HG02973 (cell line): ENCODE measurements around the gene ITK.

Source experiments
- ATAC-seq: cut with Tn5 transposase; IDR thresholded peaks from one replicate; pipeline ENCODE4 v1.9.1; 2021; ENCODE audit warnings: moderate library complexity; ENCODE audit not compliant: unreplicated experiment

ITK gene

GRCh38 chr5:157278319-157279037, 97.8 kb downstream of the ITK start:
- no peak for ATAC-seq

DNA sequence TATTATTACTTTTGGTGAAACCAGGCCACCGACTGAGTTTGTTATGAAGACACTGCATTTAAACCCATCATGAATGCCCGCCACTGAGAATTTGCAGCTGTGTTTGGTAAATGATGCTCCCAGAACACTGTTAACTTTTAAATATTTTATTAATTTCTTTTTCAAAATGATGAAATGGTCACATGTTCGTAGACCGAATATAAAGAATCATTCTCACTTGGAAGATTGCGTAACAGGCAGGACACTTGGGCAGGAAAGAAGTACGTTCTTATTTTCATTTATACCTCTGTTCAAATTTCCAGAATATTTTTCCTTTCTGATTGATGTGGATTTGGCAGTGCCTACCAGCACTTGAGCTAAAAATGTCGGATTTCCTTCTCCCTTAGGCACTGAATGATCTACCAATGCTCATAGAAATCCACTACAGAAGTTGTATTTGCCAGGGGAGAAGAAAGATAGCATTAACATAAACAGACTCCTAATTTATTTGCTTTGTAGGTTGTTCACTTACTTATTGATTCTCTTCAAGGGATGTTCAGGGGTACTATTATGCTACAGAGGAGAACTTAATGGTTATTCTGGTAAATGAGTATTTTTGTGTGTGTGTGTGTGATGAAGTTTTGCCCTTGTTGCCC, 99.1 kb downstream of the ITK start:
- ATAC-seq = no peak

GRCh38 chr5:157280927-157281326, 100.3 kb downstream of the ITK start:
- no peak for ATAC-seq

DNA sequence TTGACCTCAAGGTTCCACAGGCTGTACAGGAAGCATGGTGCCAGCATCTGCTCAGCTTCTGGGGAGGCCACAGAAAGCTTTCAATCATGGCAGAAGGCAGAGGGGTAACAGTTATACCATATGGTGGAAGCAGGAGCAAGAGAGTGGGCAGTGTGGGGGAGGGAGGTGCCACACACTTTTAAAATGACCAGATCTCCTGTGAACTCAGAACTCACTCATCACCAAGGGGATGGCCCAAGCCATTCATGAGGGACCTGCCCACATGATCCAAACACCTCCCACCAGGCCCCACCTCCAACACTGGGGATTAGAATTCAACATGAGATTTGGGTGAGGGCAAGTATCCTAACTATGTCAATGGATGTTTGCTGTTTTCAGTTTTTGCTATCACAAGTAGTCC, 101.5 kb downstream of the ITK start:
- no peak for ATAC-seq

DNA sequence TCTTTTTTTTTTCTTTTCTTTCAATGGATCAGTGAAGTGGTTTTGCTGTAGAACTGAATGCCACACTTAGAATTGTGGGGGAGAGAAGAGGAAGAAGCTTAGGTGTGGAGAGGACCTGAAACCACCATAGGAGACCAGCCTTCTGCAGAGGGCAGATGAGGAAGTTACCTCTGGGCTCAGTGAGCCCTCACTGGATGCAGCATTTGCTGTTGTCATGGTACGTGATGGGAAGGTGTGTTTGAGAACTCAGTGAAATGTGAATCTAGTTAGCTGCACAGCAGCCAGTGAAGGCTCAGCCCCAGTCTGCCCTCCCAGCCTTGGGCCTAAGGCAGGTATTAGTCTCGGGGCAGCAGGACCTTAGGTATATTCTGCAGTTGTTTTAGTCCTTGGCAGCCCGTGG, 102.8 kb downstream of the ITK start:
- ATAC-seq = peak; percentile 97

DNA sequence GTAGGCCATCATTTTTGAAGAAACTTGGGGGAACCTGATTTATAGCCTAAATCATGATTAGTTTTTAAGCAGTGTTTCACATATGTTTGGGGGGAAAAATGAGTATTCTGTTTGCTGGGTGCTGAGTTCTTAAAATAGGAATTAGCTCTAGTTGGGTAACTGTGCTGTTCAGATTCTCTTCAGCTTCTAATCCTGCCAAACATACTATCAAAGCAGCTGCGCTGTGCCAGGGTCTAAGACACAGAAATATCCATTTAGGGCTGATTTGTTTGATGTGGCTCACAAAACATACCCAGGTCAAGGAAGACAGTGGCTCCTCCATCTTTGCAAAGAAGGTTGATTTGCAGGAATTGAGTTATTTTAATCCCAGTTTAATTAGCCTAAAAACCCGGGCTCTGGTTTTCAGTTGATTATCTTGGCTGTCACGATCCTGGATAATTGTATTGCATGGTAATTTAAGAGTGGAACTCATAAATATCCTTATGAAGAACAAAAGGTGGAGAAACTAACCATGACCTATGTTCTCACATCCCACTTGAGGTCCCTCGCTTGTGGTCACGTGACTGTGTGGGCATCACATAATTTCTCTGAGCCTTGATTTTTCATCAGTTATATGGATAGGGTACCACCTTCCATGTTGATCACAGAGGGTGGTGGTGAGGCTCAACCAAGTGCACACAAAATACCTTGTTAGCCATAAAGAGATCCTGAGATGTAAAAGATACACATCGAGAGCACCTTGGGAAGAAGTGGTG, 104.0 kb downstream of the ITK start:
- no peak for ATAC-seq

- ATAC-seq = no peak
Measured at GRCh38 chr5:157285310-157286035, 104.8 kb downstream of the ITK start.

GRCh38 chr5:157286761-157287211, 106.1 kb downstream of the ITK start:
- no peak for ATAC-seq

- no peak for ATAC-seq
Measured at GRCh38 chr5:157288405-157289163, 107.9 kb downstream of the ITK start.

DNA sequence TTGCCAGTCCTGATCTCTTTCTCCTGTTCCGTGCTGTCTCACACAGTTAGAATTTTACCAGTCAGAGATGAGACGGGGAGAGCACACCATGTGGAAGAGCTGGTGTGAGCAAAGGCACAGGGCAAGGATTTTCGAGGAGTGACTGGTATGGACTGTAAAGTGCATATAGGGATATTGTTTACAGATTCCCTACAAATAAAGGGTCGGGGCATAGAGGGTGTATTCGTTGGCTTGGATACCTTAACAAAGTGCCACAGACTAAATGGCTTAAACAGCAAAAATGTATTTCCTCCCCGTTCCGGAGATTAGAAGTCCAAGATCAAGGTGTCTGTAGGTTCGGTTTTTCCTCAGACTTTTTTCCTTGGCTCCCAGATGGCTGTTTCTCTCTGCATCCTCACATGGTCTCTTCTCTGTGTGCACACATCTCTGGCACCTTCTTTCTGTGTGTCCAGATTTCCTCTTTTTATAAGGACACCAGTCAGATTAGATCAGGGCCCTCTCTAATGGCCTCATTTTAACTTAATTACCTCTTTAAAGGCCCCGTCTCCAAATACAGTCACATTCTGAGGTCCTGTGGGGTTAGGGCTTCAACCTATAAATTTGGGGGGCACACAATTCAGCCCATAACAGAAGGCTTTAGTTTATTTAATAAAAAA, 108.7 kb downstream of the ITK start:
- ATAC-seq = no peak

- no peak for ATAC-seq
Measured at GRCh38 chr5:157290156-157290980, 109.7 kb downstream of the ITK start.

DNA sequence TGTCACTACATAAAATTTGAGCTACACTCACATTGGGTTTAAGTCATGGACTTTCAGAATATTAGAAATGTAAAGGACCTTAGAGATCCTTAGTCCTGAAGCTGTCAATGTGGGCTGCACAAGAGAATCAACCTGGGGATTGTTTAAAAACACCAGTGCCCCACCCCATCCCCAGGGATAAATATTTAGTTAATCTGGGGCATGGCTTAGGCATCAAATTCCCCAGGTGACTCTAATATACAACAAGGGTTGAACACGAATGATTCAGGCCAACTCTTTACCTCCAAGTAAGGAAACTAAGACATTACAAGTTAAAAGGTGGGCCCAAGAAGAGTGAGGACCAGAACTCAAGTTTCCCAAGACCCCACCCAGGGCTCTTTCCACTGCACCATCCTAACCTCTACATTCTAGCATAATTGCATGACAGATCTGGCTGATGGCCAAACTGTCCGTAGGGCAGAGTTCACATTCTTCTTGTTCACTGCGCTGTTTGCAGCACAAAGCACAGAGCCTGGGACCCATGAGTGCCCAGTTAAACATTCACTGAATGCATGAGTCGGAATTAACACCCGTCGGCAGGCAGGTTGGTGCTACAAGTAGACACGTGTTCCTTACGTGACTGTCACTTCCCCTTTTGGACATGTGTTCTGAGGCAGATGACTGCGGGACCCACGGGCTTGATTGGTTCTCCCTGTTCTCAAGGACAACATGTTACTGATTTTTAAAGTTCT, 110.5 kb downstream of the ITK start:
- ATAC-seq = peak; percentile 85

GRCh38 chr5:157292599-157292998, 112.0 kb downstream of the ITK start:
- ATAC-seq = no peak

DNA sequence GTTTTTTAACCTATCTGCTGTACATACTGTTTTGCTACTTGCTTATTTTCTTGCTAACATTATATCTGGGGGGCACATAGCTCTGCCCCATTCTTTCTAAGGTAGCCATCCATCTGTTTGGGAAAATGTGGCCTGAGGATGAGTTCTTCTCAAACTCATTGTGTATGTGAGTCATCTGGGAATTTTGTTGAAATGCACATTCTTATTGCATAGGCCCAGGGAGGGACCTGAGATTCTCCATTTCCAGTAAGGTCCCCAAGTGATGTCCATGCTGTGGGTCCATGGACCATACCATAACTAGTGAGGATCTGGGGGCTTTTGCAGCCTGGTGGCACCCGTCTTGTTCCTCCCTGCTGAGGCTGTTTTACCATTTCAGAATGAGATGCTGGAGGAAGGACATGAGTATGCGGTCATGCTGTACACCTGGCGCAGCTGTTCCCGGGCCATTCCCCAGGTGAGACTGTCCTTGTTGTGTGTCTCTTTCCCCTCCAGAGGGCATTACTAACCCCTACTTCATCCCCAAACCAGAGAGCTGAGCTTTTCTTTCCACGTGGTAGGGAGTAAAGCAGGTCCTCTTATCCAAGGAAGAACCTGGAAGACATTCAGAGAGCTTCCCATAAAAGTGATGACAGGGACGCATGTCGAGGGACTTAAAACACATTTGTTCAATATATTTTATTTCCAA, 113.9 kb downstream of the ITK start:
- no peak for ATAC-seq

DNA sequence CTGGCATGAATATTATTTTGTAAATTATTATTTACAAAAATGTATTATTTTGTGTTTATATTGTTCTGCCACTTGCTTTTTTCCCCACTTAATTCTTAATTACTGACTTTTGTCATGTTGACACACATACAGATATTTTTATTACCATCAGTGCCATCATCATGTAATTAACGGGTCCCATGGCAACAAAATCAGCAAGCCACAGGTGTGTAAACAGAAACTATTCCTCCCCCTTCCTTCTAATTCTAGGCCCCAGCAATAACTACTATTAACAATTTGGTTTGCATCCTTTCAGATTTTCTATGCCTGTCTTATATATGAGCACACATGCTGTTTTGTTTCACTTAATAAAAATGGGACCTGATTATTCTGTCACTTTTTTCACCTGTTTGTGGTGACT, 114.6 kb downstream of the ITK start:
- no peak for ATAC-seq

- no peak for ATAC-seq
Measured at GRCh38 chr5:157300564-157300963, 119.9 kb downstream of the ITK start.

DNA sequence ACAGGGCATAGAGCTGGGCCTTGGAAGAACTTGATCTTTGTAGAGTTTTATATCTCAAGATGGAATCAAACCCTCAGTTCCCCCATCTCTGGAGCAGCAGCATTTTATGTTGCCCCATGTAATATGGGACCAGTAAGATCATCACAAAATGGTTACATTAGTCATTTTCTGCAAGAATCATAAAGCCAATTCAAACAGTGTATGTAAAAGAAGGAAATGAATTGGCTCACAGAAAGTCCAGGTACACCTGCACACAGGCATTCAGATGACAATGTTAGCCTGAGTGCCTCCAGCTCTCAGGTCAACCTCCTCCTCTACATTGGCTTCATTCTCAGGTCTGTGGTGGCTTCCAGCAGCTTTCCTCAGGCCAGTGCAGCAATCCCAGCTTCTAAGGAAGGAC, 120.4 kb downstream of the ITK start:
- no peak for ATAC-seq

DNA sequence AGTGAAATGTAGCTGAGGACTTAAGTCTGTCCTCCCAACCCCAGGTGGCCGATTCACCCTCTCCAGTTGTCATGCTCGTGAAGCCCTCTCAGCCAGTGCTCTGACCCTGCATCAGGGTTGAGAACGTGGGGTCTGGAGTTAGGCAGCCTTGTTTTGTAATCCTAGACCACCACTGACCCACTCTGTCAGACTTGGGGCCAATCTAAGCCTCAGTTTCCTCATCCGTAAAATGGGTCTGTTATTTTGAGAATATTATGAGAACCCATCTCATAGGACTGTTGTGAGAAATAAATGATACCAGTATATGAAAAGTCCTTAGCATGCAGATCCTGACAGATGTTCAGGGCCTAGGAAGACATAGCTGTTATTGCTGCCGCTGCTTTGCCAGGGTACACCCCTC, 122.4 kb downstream of the ITK start:
- no peak for ATAC-seq
